ENCODE results near the gene NPHP3. TPM values are rescaled to one million over a fixed set of nuclear protein-coding genes. Genes with fewer than 3 reads are reported as not detected.

Gene NPHP3
- total RNA-seq, 4 donors from 2014 or later = 25.6 to 46.0 (median 32.0) TPM

GRCh38 chr3:132694991-132695390 is 27.2 kb downstream of the NPHP3 start:
- DNase-seq (ENCODE audit: low spot score) = no peak
- TF ChIP-seq CTCF (IDR thresholded peaks at IDR 0.05) = no peak
- no peak for ATAC-seq (ENCODE audit: low FRiP score)

- DNase-seq (ENCODE audit: low spot score) (no peak), ATAC-seq (ENCODE audit: low FRiP score) (no peak)
- no peak for TF ChIP-seq CTCF (IDR thresholded peaks at IDR 0.05)
These were observed 32.2 kb downstream of the NPHP3 start for GRCh38 chr3:132690040-132690439.

- ATAC-seq (ENCODE audit: low FRiP score) (no peak), DNase-seq (ENCODE audit: low spot score) (no peak)
- no peak for TF ChIP-seq CTCF (IDR thresholded peaks at IDR 0.05)
These were observed 40.0 kb downstream of the NPHP3 start for GRCh38 chr3:132682201-132682600.

- ATAC-seq (ENCODE audit: low FRiP score) (no peak), DNase-seq (ENCODE audit: low spot score) (no peak)
- TF ChIP-seq CTCF (IDR thresholded peaks at IDR 0.05) = no peak
These were observed 40.8 kb downstream of the NPHP3 start for GRCh38 chr3:132681421-132681820.

GRCh38 chr3:132679911-132680310 is 42.3 kb downstream of the NPHP3 start:
- no peak for ATAC-seq (ENCODE audit: low FRiP score)
- no peak for DNase-seq (ENCODE audit: low spot score)
- TF ChIP-seq CTCF (IDR thresholded peaks at IDR 0.05) = no peak

GRCh38 chr3:132675408-132675807 is 46.8 kb downstream of the NPHP3 start:
- DNase-seq (ENCODE audit: low spot score) (no peak), ATAC-seq (ENCODE audit: low FRiP score) (no peak)
- no peak for TF ChIP-seq CTCF (IDR thresholded peaks at IDR 0.05)

GRCh38 chr3:132669256-132669777 is 52.9 kb downstream of the NPHP3 start:
- TF ChIP-seq CTCF (IDR thresholded peaks at IDR 0.05) = no peak
- DNase-seq (ENCODE audit: low spot score) = no peak
- no peak for ATAC-seq (ENCODE audit: low FRiP score)
